NB4 (cell line): ENCODE results near the gene DENND1A.

Source experiments
- MYC ChIP-seq: IDR thresholded peaks from 2 replicates; pipeline ENCODE4 v1.6.1; 2011; ENCODE audit warnings: low read depth, low read length
- POLR2A ChIP-seq: IDR thresholded peaks from 2 replicates; pipeline ENCODE4 v1.6.1; 2011; ENCODE audit warnings: mild to moderate bottlenecking; ENCODE audit not compliant: insufficient read length; ENCODE audit errors: extremely low read depth
- TF ChIP-seq, protein P1 (sequence below): IDR thresholded peaks from one replicate; pipeline ENCODE4 v1.5.1; 2012; ENCODE audit warnings: low read depth, low read length
- TF ChIP-seq, protein P2 (sequence below): IDR thresholded peaks from 2 replicates; pipeline ENCODE4 v1.6.1; 2011; ENCODE audit warnings: low read depth, low read length

DNA sequence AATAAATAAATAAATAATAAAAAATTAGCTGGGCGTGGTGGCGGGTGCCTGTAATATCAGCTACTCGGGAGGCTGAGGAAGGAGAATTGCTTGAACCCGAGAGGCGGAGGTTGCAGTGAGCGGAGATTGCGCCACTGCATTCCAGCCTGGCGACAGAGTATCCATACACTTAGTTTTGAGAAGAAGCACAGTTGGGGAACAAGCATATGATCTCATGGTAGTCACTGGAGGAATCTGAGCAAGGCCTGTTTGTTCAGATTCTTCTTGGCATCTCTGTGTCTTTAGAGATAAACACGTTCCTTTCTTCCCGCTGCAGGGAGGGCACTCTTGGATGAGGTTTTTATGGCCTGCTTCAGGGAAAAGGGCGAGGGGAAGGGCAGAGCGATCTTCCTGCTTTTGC is 15.6 kb upstream of the DENND1A start:
- TF ChIP-seq, protein P1, sequence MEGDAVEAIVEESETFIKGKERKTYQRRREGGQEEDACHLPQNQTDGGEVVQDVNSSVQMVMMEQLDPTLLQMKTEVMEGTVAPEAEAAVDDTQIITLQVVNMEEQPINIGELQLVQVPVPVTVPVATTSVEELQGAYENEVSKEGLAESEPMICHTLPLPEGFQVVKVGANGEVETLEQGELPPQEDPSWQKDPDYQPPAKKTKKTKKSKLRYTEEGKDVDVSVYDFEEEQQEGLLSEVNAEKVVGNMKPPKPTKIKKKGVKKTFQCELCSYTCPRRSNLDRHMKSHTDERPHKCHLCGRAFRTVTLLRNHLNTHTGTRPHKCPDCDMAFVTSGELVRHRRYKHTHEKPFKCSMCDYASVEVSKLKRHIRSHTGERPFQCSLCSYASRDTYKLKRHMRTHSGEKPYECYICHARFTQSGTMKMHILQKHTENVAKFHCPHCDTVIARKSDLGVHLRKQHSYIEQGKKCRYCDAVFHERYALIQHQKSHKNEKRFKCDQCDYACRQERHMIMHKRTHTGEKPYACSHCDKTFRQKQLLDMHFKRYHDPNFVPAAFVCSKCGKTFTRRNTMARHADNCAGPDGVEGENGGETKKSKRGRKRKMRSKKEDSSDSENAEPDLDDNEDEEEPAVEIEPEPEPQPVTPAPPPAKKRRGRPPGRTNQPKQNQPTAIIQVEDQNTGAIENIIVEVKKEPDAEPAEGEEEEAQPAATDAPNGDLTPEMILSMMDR, result no peak
- TF ChIP-seq, protein P2, sequence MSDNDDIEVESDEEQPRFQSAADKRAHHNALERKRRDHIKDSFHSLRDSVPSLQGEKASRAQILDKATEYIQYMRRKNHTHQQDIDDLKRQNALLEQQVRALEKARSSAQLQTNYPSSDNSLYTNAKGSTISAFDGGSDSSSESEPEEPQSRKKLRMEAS, result no peak
- TF ChIP-seq POLR2A (no peak), MYC (no peak)
